Ascending aorta (tissue), 2 donors: ENCODE results near the gene SULF2. TPM values are rescaled to one million over a fixed set of nuclear protein-coding genes. Genes with fewer than 3 reads are reported as not detected.
A peak's percentile ranks its signal among the peaks of the same experiment; 100 is the strongest.

Experiments
- DNase-seq, 2 donors: peaks; one replicate each; pipeline ENCODE4 v3.0.0-alpha.2; 2019; ENCODE audit warnings: low spot score in 2 of 2
- H3K27ac ChIP-seq, 2 donors: fragments of 200-600 bp; sonication (generic); one replicate each; pipeline ENCODE4 v1.5.1; 2016 to 2017; ENCODE audit warnings: mild to moderate bottlenecking in 1 of 2
- H3K27me3 ChIP-seq: fragments of 200-600 bp; sonication (generic); one replicate; pipeline ENCODE4 v1.5.1; 2017
- H3K36me3 ChIP-seq, 2 donors: fragments of 200-600 bp; sonication (generic); one replicate each; pipeline ENCODE4 v1.5.1; 2016
- H3K4me1 ChIP-seq, 2 donors: fragments of 200-600 bp; sonication (generic); one replicate each; pipeline ENCODE4 v1.5.1; 2016 to 2017; ENCODE audit warnings: mild to moderate bottlenecking in 1 of 2
- H3K4me3 ChIP-seq, 2 donors: fragments of 200-600 bp; sonication (generic); one replicate each; pipeline ENCODE4 v1.5.1; 2016 to 2017; ENCODE audit warnings: mild to moderate bottlenecking in 1 of 2
- H3K9me3 ChIP-seq, 2 donors: fragments of 200-600 bp; sonication (generic); one replicate each; pipeline ENCODE4 v1.5.1; 2016
- CTCF ChIP-seq, 3 experiments: fragments of 200-600 bp in 2 of 3; fragments of 450-650 bp in 1 of 3; sonication (generic) in 2 of 3; IDR thresholded peaks; one replicate each; pipeline ENCODE4 v1.5.1; 2016 to 2019; ENCODE audit warnings: antibody characterized with exemption in 3 of 3, mild to moderate bottlenecking in 1 of 3, moderate library complexity in 1 of 3
- intact Hi-C: fragments of 100-400 bp; cut with DNase I; formaldehyde crosslinking; loops from one replicate; pipeline ENCODE4 v1.15.1; 2023
- total RNA-seq: library from RNA; depleted of rRNA; stranded (reverse); fragments of >200 nt; gene quantifications from one replicate; pipeline ENCODE4 v1.1.0, GENCODE V29; 2016

SULF2 gene
- total RNA-seq, 1 donor from 2014 or later, result 194 TPM

- Histone ChIP-seq H3K36me3 (peaks cover 8 to 12% of the 10 kb centered on the region in 2 donors), H3K4me1 (no peaks in the 10 kb centered on the region), H3K27me3 (no peaks in the 10 kb centered on the region), H3K27ac (no peak overlapping the region), H3K9me3 (no peaks in the 10 kb centered on the region), H3K4me3 (no peak overlapping the region)
- no peak for DNase-seq
- intact Hi-C loops, result no loop called here
- TF ChIP-seq CTCF (IDR thresholded peaks at IDR 0.05), result no peak
Measured at GRCh38 chr20:47679462-47679861, 105.8 kb downstream of the SULF2 start.

GRCh38 chr20:47678536-47678935 lies 106.7 kb downstream of the SULF2 start:
- Histone ChIP-seq H3K27me3 (no peaks in the 10 kb centered on the region), H3K4me1 (no peaks in the 10 kb centered on the region), H3K4me3 (no peak overlapping the region), H3K36me3 (peaks cover 8 to 12% of the 10 kb centered on the region in 2 donors), H3K9me3 (no peaks in the 10 kb centered on the region), H3K27ac (no peak overlapping the region)
- no peak for DNase-seq
- TF ChIP-seq CTCF (IDR thresholded peaks at IDR 0.05), result no peak
- intact Hi-C loops, result loop anchor here (1.0 kb wide), 1 partner anchor 943 kb away; no protein-coding TSS in a partner anchor

GRCh38 chr20:47677635-47678453 lies 107.4 kb downstream of the SULF2 start:
- intact Hi-C loops, result loop anchor here (1.0 kb wide), 1 partner anchor 943 kb away; no protein-coding TSS in a partner anchor
- Histone ChIP-seq H3K4me3 (no peak overlapping the region), H3K36me3 (peaks cover 5 to 12% of the 10 kb centered on the region in 2 donors), H3K27me3 (no peaks in the 10 kb centered on the region), H3K27ac (no peak overlapping the region), H3K4me1 (no peaks in the 10 kb centered on the region), H3K9me3 (no peaks in the 10 kb centered on the region)
- peak; percentile 55 to 74 (median 66) for TF ChIP-seq CTCF (IDR thresholded peaks at IDR 0.05)
- no peak for DNase-seq

GRCh38 chr20:47676912-47677634 lies 108.2 kb downstream of the SULF2 start:
- DNase-seq, result no peak
- Histone ChIP-seq H3K4me1 (no peaks in the 10 kb centered on the region), H3K36me3 (peaks cover 4 to 16% of the 10 kb centered on the region in 2 donors), H3K27ac (no peak overlapping the region), H3K27me3 (no peaks in the 10 kb centered on the region), H3K4me3 (no peak overlapping the region), H3K9me3 (no peaks in the 10 kb centered on the region)
- TF ChIP-seq CTCF (IDR thresholded peaks at IDR 0.05), result no peak
- intact Hi-C loops, result no loop called here

GRCh38 chr20:47676219-47676721 lies 109.0 kb downstream of the SULF2 start:
- H3K36me3 ChIP-seq, result peaks cover 4 to 16% of the 10 kb centered on the region in 2 donors
- no peak overlapping the region for H3K4me3 ChIP-seq
- H3K27ac ChIP-seq, result no peak overlapping the region
- no peaks in the 10 kb centered on the region for H3K9me3 ChIP-seq
- H3K27me3 ChIP-seq, result no peaks in the 10 kb centered on the region
- no peak for TF ChIP-seq CTCF (IDR thresholded peaks at IDR 0.05)
- intact Hi-C loops, result no loop called here
- no peaks in the 10 kb centered on the region for H3K4me1 ChIP-seq
- no peak for DNase-seq
